GM12873 (cell line): Measurements from ENCODE around the gene ARL16.

ENCODE experiments used
- CTCF ChIP-seq: IDR thresholded peaks from 2 replicates; pipeline ENCODE4 v1.5.1; 2012; ENCODE audit warnings: low read depth, mild to moderate bottlenecking, moderate library complexity, low read length, control low read depth; ENCODE audit not compliant: insufficient read depth; ENCODE audit errors: missing control alignments

Gene ARL16

GRCh38 chr17:81715107-81715871 is 31.7 kb upstream of the ARL16 start:
- no peak for TF ChIP-seq CTCF

- no peak for TF ChIP-seq CTCF
These were observed 31.0 kb upstream of the ARL16 start for GRCh38 chr17:81714412-81715106.

GRCh38 chr17:81713556-81714411 is 30.2 kb upstream of the ARL16 start:
- no peak for TF ChIP-seq CTCF

GRCh38 chr17:81713004-81713555 is 29.5 kb upstream of the ARL16 start:
- no peak for TF ChIP-seq CTCF

- peak; percentile 16 for TF ChIP-seq CTCF
These were observed 28.9 kb upstream of the ARL16 start for GRCh38 chr17:81712468-81713003.

- no peak for TF ChIP-seq CTCF
These were observed 28.3 kb upstream of the ARL16 start, which contains the start of gene SLC25A10 for GRCh38 chr17:81711814-81712467. Gene SLC25A10 (plus strand): TSS chr17:81712284. CDS start chr17:81712427, 143 bp downstream.
